Activated CD4-positive, CD25-positive, alpha-beta regulatory T cell treated with anti-CD3 and anti-CD28 coated beads, Interleukin-2, amount 50 U/mL, for 72 hours (primary cell): ENCODE results near the gene TRMT10B.
"Not testable (repeated sequence)": the region's sequence is repeated elsewhere in the genome, so short reads cannot be mapped to it uniquely, and the experiment has no call there.

Experiments
- DNase-seq: peaks from one replicate; pipeline ENCODE4 v3.0.0; 2021

The TRMT10B gene

DNA sequence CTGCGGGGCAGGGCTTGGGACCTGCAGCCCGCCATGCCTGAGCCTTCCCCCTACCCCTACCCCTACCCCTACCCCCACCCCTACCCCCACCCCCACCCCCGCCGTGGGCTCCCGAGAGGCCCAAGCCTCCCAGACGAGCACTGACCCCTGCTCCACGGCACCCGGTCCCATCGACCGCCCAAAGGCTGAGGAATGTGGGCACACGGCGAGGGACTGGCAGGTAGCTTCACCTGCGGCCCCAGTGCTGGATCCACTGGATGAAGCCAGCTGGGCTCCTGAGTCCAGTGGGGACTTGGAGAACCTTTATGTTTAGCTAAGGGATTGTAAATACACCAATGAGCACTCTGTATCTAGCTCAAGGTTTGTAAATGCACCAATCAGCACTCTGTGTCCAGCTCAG, 1.5 kb upstream of the TRMT10B start:
- DNase-seq = not testable (repeated sequence)

DNA sequence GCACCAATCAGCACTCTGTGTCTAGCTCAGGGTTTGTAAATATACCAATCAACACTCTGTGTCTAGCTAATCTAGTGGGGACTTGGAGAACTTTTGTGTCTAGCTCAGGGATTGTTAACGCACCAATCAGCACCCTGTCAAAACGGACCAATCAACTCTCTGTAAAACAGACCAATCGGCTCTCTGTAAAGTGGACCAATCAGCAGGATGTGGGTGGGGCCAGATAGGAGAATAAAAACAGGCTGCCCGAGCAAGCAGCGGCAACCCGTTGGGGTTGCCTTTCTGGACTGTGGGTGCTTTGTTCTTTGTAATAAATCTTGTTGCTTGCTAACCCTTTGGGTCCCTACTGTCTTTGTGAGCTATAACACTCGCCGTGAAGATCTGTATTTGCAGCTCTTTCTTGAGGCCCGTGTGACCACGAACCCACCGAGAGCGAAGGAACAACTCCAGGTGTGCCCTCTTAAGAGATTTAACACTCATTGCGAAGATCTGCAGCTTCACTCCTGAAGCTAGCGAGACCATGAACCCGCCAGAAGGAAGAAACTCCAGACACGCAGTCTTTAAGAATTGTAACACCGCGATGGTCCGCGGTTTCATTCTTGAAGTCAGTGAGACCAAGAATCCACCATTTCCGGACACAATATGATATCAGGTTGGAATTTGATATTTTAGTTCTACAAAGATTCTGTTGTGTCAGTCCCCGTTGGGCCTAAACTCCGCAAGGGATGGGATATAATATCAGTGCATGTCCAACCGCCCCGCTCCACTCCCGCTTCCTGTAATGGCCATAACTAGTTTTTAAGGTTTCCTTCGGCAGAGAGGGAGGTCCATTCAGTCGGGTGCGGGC, 740 bp upstream of the TRMT10B start:
- DNase-seq = peak; percentile 50

DNA sequence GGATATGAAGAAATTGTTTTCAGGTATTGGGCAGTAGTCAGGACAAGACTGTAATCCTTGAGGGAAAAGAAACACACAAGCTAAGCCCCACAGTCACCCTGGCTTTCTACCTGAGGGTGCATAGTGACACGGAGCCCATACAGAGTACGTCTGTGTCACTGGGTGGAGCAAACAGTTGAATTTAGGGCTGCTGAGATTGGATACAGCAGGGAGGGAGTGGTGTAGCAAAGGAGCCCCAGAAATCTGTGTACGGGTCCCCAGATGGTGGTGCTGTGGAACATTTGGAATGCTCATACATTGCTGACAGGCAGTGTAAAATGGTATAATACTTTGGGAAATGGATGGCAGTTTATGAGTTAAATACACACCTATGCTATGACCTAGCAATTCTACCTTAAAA, 5.1 kb downstream of the TRMT10B start:
- DNase-seq = no peak

DNA sequence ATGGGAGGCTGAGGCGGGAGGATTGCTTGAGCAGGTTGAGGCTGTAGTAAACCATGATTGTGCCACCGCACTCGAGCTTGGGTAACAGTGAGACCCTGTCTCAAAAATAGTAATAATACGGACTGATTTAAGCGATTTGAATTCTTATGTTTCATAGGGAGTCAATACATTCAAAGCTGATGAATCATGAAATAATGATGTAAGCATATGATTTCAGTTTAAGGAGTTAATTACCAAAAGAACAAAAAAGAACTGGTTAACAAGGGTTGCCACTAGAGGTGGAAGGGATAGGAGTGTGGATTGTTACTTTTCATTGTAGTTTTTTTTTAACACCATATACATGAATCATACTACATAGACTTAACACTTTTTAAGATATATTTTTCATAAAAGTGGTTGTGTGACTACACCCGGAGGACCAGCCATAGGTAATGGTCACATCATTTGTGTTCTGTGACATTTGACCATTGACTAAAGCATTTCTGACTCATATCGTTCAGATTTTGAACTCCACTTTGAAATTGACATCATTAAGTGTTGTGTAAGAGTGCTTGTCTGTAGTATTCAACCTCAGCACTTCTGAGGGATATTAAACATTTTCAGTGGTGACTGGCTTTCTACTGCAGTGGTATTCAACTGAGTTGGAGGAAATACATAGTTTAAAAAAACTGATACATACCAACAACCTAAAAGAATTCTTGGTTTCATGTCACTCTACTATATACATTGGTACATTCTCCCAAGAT, 7.0 kb downstream of the TRMT10B start:
- DNase-seq = no peak

DNA sequence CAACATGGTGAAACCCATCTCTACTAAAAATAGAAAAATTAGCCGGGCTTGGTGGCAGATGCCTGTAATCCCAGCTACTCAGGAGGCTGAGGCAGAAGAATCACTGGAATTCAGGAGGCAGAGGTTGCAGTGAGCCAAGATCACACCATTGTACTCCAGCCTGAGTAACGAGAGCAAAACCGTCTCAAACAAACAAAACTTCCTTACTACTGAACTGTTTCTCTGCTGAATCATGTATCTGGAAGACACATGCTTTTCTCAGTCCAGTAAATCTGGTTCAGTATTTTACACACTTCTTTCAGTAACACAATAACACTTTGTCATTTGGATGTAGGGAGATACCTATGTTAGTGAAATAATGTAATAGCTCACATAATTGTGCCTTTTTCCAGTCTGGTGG, 7.9 kb downstream of the TRMT10B start:
- no peak for DNase-seq

DNA sequence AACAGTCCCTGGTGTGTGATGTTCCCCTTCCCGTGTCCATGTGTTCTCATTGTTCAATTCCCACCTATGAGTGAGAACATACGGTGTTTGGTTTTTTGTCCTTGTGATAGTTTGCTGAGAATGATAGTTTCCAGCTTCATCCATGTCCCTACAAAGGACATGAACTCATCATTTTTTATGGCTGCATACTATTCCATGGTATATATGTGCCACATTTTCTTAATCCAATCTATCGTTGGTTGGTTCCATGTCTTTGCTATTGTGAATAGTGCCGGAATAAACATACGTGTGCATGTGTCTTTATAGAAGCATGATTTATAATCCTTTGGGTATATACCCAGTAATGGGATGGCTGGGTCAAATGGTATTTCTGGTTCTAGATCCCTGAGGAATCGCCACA, 11.7 kb downstream of the TRMT10B start:
- DNase-seq = not testable (repeated sequence)

DNA sequence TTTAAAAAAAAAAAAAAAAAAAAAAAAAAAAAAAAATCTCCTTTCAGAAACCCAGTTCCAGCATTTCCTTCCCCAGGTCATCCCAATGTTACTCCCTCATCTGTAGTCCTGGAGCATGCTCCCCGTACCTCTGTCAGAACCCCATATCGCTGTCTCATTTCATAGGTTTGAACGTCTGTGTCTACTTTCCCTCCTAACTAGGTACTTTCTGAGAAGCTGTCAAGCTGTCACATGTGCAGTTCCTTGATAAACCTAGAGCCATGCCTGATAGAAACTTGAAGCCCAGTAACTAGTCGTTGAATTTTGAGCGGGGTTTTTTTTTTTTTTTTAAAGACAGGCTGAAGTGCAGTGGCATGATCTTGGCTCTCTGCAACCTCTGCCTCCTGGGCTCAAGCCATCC, 15.7 kb downstream of the TRMT10B start:
- no peak for DNase-seq

DNA sequence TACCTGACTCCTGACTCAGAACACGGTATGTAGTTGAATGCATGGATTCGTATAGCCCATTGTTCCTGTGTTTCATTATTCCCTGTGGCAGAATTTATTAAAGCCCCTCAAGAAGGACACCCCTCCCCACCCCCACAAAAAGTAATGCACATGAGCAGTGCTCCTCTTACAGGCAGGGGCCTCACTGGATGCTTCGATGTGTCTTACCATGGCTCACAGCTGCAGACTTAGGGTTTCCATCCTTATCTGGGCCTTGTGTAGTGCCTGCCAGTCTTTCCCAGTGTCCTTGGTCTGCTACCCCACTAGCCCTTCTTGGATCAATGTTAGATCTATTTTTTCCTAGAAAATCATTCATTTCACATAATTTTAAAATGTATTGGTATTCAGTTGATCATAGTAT, 16.4 kb downstream of the TRMT10B start:
- DNase-seq = no peak

DNA sequence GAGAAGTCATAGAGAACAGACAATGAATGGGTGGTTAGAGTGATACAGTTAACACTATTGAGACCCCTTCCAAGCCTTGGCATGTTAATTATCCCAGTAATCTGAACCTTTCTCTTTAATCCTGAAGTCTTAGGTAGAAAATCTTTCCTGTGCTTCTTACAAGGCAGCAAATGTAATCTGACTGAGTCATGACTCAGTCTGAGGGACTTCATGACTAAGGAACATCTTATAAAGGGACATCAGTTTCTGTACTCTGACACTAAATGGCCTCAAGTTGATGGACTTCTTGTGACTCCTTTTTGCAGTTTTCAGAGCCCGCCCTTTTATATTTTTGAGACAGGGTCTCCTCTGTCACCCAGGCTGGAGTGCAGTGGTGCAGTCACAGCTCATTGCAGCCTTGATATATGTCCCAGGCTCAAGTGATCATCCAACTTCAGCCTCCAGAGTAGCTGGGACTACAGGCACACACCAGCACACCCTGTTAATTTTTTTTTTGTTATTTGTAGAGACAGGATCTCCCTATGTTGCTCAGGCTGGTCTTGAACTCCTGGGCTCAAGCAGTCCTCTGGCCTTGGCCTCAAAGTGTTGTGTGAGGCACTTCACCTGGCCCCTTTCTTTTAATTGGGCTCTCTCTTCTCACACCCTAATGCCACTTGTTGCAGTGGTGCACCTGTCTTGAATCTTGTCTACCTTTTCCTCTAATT, 21.8 kb downstream of the TRMT10B start:
- DNase-seq = no peak

DNA sequence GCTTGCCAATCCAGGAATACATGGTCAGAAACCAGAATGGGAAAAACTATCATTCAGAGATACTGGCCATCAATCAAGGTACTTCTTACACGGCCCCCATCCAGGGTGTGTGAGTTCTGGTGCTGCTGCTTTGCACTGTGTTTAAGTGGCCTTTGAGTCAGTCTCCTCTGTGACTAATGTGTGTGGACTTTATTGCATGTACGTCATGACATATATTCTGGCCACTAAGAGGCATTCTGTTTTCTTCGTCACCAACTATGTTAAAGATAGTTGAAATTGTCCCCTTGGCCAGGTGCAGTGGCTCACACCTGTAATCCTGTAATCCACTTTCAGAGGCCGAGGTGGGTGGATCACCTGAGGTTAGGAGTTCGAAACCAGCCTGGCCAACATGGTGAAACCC, 22.7 kb downstream of the TRMT10B start:
- DNase-seq = no peak

DNA sequence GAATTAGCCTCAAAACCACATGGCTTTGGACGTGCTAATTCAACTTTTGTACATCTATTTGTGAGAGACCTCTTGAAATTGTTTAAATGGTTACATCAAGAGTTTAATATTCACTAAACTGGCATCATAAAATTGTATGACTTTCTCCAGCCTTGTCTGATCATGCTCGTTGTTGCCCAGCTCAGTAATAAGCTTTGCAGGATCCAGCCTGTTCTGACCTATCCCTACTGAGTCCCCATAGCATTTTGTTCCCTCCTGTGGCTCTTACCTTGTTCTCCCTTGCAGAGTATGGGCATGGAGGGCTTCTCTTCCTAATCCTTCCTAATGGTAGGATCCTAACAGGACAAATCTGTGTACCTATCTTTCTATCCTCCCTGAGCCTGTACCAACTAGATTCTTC, 24.9 kb downstream of the TRMT10B start:
- DNase-seq = no peak

DNA sequence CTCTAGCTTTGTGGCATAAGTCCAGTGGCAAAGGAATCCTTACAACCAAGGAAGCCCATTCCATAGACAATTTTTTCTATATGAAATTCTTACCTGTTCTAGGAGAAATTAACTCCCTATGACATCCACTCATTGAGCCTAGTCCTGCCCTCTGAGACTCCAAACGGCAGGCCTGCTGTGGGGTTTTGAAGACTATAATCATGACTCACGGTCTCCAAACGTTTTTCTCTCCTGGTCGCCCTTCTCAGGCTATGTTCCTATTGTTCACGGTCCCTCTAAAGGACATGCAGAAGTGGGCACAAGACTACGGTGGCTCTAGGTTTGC, 30.6 kb downstream of the TRMT10B start:
- DNase-seq = no peak

DNA sequence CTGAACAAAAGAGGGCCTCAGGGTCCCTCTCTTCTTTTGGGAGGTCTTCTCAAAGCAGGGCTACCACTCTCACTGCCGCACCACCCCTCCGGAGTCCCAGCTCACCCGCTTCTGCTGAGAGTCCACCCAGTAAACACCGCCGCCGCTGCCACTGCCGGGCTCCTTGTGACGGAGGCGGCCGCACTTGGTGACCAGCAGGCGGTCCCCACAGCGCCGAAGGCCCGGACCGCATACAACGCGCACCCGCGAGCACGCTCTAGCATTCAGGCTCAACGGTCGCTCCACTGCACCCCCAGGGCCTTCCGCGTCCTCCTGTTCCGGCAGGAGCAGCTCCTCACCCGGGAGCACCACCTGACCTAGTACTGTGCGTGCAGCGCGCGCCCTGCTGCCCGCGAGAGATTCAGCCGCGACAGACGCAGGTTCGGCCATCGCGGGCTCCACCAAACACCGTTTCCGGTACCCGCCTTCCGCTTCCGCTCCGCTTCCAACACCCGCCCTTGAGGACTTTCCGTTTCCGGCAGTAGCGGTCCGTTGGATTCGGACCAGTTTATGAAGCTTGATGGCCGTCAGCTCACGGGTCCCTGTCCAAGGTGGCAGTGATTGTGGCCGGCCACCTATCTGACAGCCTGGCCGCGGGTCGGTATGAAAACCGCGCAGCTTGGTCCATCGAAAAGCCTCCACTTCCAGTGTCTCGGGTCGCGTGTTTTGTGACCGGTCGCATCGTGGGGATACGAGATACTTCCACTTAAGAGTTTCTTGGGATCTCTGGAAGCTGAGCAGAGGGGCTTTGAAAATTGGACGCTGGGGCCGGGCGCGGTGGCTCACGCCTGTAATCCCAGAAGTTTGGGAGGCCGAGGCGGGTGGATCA, 31.2 kb downstream of the TRMT10B start, which contains the start of gene EXOSC3:
Gene EXOSC3 (minus strand): TSS at position 449 of the 868 bp plus-strand sequence. CDS start 20 bp downstream, at position 429.
- peak; percentile 87 for DNase-seq

DNA sequence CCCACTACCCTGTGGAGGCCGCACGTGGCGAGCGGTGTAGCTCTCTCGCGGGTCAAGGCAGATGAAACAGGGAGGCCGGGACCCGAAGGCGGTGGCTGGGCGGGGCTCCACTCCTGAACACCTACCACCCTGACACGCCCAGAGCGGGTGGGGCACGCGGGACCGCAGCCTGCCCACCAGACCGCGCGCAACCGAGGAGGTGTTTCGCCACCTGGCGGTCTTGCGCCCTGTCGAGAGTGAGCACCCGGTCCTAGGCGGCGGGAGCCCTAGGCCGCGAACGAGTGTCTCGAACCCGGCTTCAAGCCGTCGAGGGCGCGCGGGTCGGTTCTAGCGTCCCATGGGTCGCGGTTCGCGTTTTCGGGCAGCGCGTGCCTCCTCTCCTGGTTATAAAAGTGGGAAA, 33.5 kb downstream of the TRMT10B start:
- DNase-seq = no peak

DNA sequence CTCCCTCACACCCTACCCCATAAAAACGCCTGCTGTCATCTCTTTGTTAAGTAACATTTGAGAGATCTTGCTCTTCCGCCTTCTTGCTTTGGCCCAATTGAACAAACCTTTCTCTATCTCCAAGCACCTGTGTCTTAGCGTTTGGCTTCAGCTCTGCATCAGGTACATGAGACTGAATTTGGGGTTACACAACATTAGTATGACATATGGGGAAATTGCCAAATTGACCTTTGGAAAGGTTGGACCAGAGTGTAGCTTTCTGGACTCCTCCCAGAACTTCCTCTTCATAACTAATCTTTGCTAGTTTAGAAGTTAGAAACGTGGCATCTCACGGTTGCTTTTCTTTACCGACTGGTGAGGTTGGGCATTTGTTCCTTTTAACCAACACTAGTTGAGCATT, 34.7 kb downstream of the TRMT10B start:
- DNase-seq = no peak

DNA sequence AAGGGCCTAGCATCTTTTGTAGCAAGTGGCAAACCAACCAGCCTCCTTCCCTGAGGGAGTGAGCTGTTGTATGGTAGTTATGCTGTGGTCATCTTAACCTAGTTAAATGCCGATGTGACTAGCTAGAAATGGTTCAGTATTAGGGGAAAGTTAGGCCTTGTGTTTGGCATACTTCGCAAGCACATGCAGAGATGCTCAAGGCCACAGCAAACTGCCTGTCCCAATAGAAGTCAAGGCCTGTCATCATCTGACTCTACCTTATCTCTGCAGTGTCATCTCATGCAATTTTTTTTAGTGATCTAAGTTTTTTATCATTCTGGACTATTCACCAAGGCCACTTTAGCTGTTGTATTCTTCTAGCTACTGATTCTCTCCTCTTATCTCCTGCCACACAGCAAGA, 36.5 kb downstream of the TRMT10B start:
- DNase-seq = no peak

DNA sequence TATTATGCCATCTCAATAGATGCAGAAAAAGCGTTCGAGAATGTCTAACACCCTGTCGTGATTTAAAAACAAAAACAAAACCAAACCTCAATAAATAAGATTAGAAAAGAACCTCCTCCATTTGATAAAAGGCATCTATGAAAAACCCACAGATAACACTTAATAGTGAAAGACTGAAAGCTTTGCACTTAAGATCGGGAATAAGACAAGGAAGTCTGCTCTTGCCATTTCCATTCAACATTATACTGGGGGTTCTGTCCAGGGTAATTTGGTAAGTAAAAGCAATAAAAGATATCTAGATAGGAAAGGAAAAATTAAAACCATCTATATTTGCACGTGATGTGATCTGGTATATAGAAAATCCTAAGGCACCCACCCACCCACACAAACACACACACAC, 38.5 kb downstream of the TRMT10B start:
- no peak for DNase-seq

DNA sequence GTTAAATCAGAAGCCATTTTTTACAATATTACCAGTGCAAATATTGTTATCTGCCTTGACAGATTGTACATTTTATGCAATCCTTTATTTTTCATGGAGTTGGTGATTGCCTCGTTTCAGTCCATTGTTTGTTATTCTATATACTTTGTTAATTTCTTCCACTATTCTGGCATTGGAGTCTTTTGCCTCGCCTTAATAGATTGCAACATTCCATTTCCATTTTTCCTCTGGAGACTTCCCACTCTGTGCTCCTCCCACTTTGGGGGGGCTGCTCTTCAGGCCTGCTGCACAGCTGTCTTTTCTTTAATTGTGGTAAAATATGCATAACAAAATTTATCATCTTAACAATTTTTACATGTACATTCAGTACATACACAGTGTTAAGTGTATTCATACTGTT, 42.6 kb downstream of the TRMT10B start:
- DNase-seq = no peak

DNA sequence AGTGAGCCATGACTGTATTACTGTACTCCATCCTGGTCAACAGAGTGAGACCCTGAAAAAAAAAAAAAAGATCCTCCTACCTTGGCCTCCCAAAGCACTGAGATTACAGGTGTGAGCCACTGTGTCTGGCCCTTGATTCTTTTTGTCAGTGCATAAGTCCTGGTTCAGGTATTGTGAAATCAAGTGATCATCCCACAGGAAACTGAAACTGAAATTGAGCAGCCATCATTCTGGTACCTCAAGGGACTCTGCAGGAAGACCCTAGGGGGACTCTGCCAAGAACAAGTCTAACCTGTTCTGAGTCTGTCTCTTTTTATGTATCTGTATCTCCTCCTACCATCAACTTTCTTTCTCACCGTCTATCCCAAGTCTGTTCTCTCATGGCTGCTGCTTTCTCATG, 45.1 kb downstream of the TRMT10B start:
- no peak for DNase-seq

DNA sequence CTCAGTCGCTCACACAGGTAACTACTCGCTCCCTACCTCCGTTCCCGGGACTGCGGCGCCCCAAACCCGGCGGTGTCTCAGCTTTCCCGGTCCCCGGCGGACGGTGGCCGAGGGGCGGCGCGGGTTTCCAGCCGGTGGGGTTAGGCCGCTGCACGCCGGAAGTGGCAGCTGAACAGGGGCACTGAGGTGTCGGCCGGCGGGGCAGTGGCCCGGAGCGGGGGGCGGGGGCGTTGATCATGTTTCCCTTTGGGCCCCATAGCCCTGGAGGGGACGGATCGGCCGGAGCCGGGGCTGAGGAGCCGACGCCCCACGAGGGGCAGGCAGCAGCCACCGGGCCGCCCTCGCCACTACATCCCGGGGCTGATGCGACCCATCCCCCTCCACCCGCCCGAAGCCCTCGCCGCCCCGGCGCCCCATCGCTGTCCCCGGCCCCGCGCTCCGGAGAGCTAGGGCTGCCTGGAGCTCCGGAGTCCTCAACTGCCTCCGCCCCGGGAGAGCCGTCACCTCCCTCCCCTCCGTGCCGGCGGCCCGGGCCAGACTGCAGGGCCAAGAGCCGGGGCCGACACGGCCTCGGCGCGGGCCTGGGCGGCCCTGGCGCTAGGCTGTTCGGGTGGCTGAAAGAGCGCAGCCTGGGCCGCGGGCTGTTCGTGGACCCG, 47.2 kb downstream of the TRMT10B start, which contains the start of gene DCAF10:
Gene DCAF10 (plus strand): TSS at position 167 of the 656 bp plus-strand sequence. CDS start 70 bp downstream, at position 237.
- DNase-seq = peak; percentile 91

DNA sequence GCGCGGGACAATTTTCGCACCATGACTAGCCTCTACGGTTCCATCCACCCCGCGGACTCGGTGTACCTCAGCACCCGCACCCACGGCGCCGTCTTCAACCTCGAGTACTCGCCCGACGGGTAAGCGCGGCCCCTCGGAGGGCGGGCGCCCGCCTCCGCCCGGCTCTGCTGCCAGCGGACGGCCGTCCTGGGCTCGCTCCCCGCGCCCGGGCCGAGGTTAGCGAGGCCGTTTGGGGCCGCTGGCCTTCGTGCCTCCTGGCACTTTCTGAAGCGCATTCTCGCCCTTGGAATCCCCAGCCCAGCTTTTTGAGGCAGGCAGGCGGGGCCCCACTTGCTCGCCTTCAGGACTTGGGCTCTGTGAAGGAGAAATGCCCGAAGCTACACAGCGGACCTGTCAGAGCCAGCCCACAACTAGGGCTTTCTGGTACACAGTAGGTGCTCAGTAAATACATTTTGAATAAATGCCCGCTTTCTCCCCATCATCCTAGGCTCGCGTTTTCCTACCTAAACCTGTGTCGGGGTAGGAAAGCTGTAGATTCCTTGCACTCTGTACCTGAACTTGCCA, 47.8 kb downstream of the TRMT10B start:
- no peak for DNase-seq
